PC-9 (cell line): Measurements from ENCODE around the gene RFLNA. TPM values are rescaled to one million over a fixed set of nuclear protein-coding genes. Genes with fewer than 3 reads are reported as not detected.

Source experiments
- BruUV-seq: library from RNA; stranded (reverse); fragments of 400-500 nt; replicated peaks from 2 replicates; lab custom pipeline; 2021; lab: Mats Ljungman, UMichigan
- CTCF ChIA-PET: fragments of 300-600 bp; sonication (Branson Sonifier 250); formaldehyde crosslinking; loops from one replicate; lab custom pipeline; 2022; ENCODE audit warnings: antibody characterized with exemption; lab: Charles Lee
- POLR2A ChIA-PET: fragments of 300-600 bp; sonication (Branson Sonifier 250); formaldehyde crosslinking; loops from one replicate; lab custom pipeline; 2022; ENCODE audit warnings: antibody characterized with exemption; ENCODE audit not compliant: unreplicated experiment; lab: Charles Lee
- DNase-seq, 2 experiments: peaks; one replicate each; pipeline versions ENCODE4 v3.0.0 to v3.0.0-alpha.2; 2015 to 2022; ENCODE audit warnings: mixed read lengths in 1 of 2
- H2AFZ ChIP-seq: fragments of 200-600 bp; sonication (generic); 2 replicates; pipeline ENCODE4 v1.8.1; 2017; ENCODE audit warnings: antibody characterized with exemption
- H3F3A ChIP-seq: fragments of 200-600 bp; sonication (generic); 2 replicates; pipeline ENCODE4 v1.8.1; 2017; ENCODE audit warnings: antibody characterized with exemption, mild to moderate bottlenecking, low read depth; ENCODE audit not compliant: insufficient read depth
- H3K27ac ChIP-seq: fragments of 200-600 bp; sonication (generic); 2 replicates; pipeline ENCODE4 v1.6.1; 2016; ENCODE audit warnings: mixed run types
- H3K27me3 ChIP-seq: fragments of 200-600 bp; sonication (generic); 2 replicates; pipeline ENCODE4 v1.6.1; 2016; ENCODE audit warnings: low read depth, mixed run types; ENCODE audit not compliant: insufficient read depth
- H3K36me3 ChIP-seq: fragments of 200-600 bp; sonication (generic); 2 replicates; pipeline ENCODE4 v1.6.1; 2016; ENCODE audit warnings: low read depth, mixed run types
- H3K4me1 ChIP-seq: fragments of 200-600 bp; sonication (generic); replicated peaks from 2 replicates; pipeline ENCODE4 v1.6.1; 2016; ENCODE audit warnings: mixed run types; ENCODE audit not compliant: insufficient read depth
- H3K4me2 ChIP-seq: fragments of 200-600 bp; sonication (generic); 2 replicates; pipeline ENCODE4 v1.6.1; 2017; ENCODE audit warnings: mixed run types
- H3K4me3 ChIP-seq: fragments of 200-600 bp; sonication (generic); 2 replicates; pipeline ENCODE4 v1.6.1; 2016; ENCODE audit warnings: mixed run types
- H3K79me2 ChIP-seq: fragments of 200-600 bp; sonication (generic); 2 replicates; pipeline ENCODE4 v1.6.1; 2017; ENCODE audit warnings: low read depth, mixed run types
- H3K9me2 ChIP-seq: fragments of 200-600 bp; sonication (generic); 2 replicates; pipeline ENCODE4 v1.8.1; 2017; ENCODE audit warnings: mild to moderate bottlenecking; ENCODE audit not compliant: insufficient read depth
- H3K9me3 ChIP-seq: fragments of 200-600 bp; sonication (generic); 2 replicates; pipeline ENCODE4 v1.8.1; 2016; ENCODE audit warnings: low read depth; ENCODE audit not compliant: insufficient read depth
- H4K20me1 ChIP-seq: fragments of 200-600 bp; sonication (generic); 2 replicates; pipeline ENCODE4 v1.8.1; 2017; ENCODE audit not compliant: insufficient read depth
- CTCF ChIP-seq: fragments of 200-600 bp; sonication (generic); conservative IDR thresholded peaks from 2 replicates; pipeline ENCODE4 v1.6.1; 2017; ENCODE audit warnings: mixed run types, antibody characterized with exemption, mild to moderate bottlenecking, moderate library complexity
- EZH2 ChIP-seq: fragments of 200-600 bp; sonication (generic); IDR thresholded peaks from 2 replicates; pipeline ENCODE4 v1.8.0; 2017; ENCODE audit warnings: antibody characterized with exemption, low read depth
- intact Hi-C: fragments of 100-400 bp; cut with micrococcal nuclease; formaldehyde crosslinking; loops from one replicate; pipeline ENCODE4 v1.10.0; 2022; ENCODE audit not compliant: unreplicated experiment
- total RNA-seq: library from RNA; stranded (reverse); gene quantifications from 2 replicates; pipeline ENCODE4 v1.2.3, GENCODE V29; 2021

The RFLNA gene
- total RNA-seq, 1 experiment from 2014 or later = not detected

GRCh38 chr12:124350491-124350890 is 55.6 kb downstream of the RFLNA start:
- Histone ChIP-seq H2AFZ (no peak overlapping the region), H3K36me3 (peaks cover 22% of the 10 kb centered on the region), H3K79me2 (no peaks in the 10 kb centered on the region), H3K9me3 (no peaks in the 10 kb centered on the region), H3K4me2 (no peak overlapping the region), H4K20me1 (peaks cover 33% of the 10 kb centered on the region), H3K27me3 (no peaks in the 10 kb centered on the region), H3F3A (peaks cover 44% of the 10 kb centered on the region), H3K9me2 (no peaks in the 10 kb centered on the region), H3K4me3 (no peak overlapping the region), H3K27ac (no peak overlapping the region), H3K4me1 (no peaks in the 10 kb centered on the region)
- no peak for TF ChIP-seq EZH2
- no peak for TF ChIP-seq CTCF
- no peak for DNase-seq
- intact Hi-C loops = no loop called here
- no TSS peak for BruUV-seq
- CTCF ChIA-PET = no interaction called here
- POLR2A ChIA-PET = no interaction called here

- Histone ChIP-seq H3K4me3 (no peak overlapping the region), H3K4me1 (no peaks in the 10 kb centered on the region), H3F3A (peaks cover 43% of the 10 kb centered on the region), H3K27ac (no peak overlapping the region), H3K79me2 (no peaks in the 10 kb centered on the region), H2AFZ (no peak overlapping the region), H3K27me3 (no peaks in the 10 kb centered on the region), H3K9me3 (no peaks in the 10 kb centered on the region), H3K9me2 (no peaks in the 10 kb centered on the region), H3K4me2 (no peak overlapping the region), H3K36me3 (peaks cover 22% of the 10 kb centered on the region), H4K20me1 (peaks cover 41% of the 10 kb centered on the region)
- DNase-seq = no peak
- no peak for TF ChIP-seq CTCF
- TF ChIP-seq EZH2 = no peak
- ChIA-PET POLR2A (no interaction called here), CTCF (no interaction called here)
- intact Hi-C loops = no loop called here
- BruUV-seq = no TSS peak
Measured at GRCh38 chr12:124351422-124351821, 56.5 kb downstream of the RFLNA start.

GRCh38 chr12:124352257-124352656 is 57.4 kb downstream of the RFLNA start:
- BruUV-seq = no TSS peak
- intact Hi-C loops = no loop called here
- Histone ChIP-seq H3K9me2 (no peaks in the 10 kb centered on the region), H3K9me3 (no peaks in the 10 kb centered on the region), H3K27ac (no peak overlapping the region), H3K36me3 (peaks cover 25% of the 10 kb centered on the region), H3K79me2 (peaks cover 6% of the 10 kb centered on the region; the same call in 1 of the 2 replicates), H3K4me2 (no peak overlapping the region), H3F3A (peaks cover 43% of the 10 kb centered on the region), H3K4me1 (no peaks in the 10 kb centered on the region), H3K4me3 (no peak overlapping the region), H2AFZ (no peak overlapping the region), H3K27me3 (no peaks in the 10 kb centered on the region), H4K20me1 (peaks cover 46% of the 10 kb centered on the region)
- CTCF ChIA-PET = interaction anchor here (0.7 kb wide), 1 partner anchor 73 kb away, joined by 5 read pairs; no protein-coding TSS in a partner anchor
- TF ChIP-seq EZH2 (no peak), CTCF (no peak)
- no peak for DNase-seq
- POLR2A ChIA-PET = no interaction called here
